ENCODE data around the gene UVSSA.

Gene UVSSA

GRCh38 chr4:1409079-1409478 is 62.1 kb downstream of the UVSSA start:
- DNase-seq (ENCODE audit: low read depth), result no peak

DNA sequence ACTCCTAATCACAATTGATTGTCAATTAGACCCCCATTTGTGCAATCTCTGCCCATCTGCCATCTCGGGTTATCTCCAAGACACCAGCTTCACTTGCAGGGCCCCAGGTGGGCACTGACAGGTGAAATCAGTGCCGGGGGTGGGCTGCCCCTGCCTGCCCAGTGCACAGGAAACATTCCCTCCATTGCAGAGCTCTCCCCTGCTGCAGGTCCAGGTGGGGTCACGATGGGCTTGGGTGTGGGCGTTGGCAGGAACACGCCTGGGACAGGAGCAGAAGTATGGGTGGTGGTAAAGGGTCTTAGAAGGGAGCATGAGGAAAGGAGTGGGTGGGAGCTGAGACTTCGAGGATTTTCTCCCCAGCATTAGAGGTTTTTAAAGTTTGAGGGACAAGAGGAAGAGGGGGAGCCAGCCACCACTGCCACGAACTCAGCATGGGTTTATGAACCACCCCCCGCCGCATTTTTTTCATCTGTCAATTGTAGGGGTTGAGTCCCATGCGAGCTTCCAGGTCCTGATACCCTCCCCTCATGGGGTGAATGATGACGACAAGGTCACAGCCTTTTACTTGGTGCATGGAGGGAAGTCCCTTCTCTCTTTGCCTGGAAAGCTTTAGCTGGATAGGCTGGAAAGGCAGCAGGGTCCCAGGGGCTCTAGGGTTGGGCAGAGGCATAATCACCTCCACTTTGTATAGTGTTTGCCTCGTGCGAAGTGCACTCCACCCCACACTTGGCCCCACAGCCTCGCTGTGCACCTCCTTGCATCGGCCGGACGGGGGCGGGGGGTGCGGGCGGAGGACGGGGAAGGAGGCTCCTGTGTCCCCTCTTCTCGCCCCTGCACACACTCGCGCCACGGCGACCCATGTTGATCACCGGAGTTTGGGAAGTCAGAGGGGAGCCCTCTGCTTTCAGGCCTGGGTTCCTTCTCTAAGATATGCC is 62.8 kb downstream of the UVSSA start:
- no peak for DNase-seq (ENCODE audit: low read depth)

- peak; percentile 20 for DNase-seq (ENCODE audit: low read depth)
These were observed 63.7 kb downstream of the UVSSA start for GRCh38 chr4:1410491-1411325.

DNA sequence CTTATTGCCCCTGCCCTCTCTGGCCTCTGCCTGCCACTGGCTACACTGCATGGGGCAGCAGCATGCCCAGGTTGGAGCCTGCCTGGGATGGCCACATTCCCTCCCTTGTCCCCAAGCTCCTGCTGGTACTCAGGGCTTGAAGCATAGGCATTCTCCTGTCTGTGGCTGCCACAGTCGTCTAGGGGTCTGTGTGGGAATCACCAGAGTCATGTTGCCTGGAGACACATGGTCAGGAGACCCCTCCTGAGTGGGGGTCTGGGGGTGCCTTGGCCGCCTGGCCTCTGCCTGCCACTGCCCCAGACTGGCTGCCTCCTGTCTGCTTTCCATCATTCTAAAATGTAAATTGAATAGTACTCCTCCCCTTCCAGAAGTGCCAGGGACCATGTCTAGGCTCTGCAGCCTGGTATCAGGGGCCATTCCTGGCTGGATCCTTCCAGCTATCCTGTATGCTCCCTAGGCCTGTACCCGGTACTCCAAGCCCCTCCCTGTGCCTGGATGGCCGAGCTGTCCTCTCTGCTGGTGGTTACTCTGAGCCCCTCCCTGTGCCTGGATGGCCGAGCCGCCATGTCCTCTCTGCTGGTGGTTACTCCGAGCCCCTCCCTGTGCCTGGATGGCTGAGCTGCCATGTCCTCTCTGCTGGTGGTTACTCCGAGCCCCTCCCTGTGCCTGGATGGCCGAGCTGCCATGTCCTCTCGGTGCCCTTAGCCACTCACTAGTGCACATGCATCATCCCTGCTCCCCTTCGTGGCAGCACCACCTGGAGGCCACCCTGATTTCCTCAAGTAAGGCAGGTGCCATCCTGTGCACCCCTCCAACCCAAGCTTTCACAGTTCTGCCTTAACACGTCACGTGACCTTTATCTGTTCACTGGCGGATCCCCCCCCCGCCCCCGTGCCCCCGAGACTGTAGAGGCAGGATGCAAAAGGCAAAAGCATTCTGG is 64.7 kb downstream of the UVSSA start:
- no peak for DNase-seq (ENCODE audit: low read depth)

- no peak for DNase-seq (ENCODE audit: low read depth)
These were observed 65.6 kb downstream of the UVSSA start for GRCh38 chr4:1412376-1413203.

GRCh38 chr4:1413204-1413663 is 66.2 kb downstream of the UVSSA start:
- DNase-seq (ENCODE audit: low read depth), result no peak

DNA sequence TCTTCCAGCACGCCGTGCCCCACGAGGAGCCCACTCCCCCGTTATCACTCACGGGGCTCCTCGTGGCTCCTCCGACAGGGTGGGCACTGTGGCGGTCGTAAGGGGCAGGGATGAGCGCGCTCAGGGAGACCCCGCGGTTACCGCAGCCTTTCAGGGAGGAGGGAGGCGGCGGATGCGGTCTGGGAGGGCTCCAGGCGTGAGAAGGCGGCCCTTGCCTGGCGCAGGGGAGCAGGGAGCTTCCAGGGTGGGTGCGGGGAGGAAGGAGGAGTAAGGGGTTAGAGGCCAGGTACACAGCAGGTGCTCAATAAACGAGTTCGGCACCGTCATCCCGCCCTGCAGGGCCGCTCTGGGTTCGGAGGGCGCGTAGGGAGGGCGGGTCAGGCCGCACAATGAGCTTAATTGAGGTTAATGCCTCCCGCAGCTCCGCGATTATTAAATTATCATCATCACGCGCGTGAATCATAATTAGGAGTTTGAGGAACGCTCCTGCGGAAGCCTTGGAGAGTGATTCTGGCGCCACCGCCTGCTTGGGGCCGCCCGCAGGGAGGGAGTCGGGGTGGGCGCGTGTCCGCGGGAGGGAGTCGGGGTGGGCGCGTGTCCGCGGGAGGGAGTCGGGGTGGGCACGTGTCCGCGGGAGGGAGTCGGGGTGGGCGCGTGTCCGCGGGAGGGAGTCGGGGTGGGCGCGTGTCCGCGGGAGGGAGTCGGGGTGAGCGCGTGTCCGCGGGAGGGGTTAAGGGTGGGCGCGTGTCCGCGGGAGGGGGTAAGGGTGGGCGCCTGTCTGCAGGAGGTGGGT is 66.9 kb downstream of the UVSSA start:
- no peak for DNase-seq (ENCODE audit: low read depth)

- no peak for DNase-seq (ENCODE audit: low read depth)
These were observed 68.0 kb downstream of the UVSSA start for GRCh38 chr4:1414831-1415680.

- no peak for DNase-seq (ENCODE audit: low read depth)
These were observed 68.6 kb downstream of the UVSSA start for GRCh38 chr4:1415681-1415981.

GRCh38 chr4:1416051-1416947 is 69.3 kb downstream of the UVSSA start:
- DNase-seq (ENCODE audit: low read depth), result no peak

- no peak for DNase-seq (ENCODE audit: low read depth)
These were observed 69.9 kb downstream of the UVSSA start for GRCh38 chr4:1416948-1417260.

GRCh38 chr4:1417522-1418390 is 70.7 kb downstream of the UVSSA start:
- no peak for DNase-seq (ENCODE audit: low read depth)

DNA sequence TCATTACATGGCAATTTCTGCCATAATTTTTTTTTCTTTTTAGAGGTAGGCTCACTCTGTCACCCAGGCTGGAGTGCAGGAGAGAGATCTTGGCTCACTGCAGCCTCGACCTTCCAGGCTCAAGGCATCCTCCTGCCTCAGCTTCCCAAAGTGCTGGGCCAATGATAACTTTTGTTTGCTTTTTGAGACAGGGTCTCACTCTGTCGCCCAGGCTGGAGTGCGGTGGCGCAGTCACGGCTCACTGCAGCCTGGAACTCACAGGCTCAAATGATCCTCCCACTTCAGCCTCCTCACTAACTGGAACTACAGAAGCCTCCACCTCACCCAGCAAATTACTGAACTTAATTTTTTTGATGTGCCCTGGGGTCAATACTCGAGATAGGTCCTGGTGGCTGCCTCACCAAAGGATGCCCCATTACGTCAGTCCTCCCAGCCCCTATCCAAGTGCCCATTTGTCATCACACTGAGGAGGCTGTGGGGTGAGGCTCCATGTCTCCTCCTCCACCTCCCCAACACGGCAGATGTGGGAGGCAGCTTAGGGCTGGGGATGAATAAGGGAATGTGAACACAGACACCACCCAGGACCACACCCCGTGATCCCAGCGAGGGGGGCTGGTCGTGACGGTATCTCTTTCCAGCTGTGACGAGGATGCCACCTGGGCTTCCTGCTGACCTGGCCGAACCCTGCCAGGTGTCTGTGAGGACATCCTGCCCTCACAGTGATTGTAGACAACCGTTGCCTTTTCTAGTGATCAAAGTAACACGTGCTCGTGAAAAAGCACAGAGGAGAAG is 71.7 kb downstream of the UVSSA start:
- DNase-seq (ENCODE audit: low read depth), result no peak

DNA sequence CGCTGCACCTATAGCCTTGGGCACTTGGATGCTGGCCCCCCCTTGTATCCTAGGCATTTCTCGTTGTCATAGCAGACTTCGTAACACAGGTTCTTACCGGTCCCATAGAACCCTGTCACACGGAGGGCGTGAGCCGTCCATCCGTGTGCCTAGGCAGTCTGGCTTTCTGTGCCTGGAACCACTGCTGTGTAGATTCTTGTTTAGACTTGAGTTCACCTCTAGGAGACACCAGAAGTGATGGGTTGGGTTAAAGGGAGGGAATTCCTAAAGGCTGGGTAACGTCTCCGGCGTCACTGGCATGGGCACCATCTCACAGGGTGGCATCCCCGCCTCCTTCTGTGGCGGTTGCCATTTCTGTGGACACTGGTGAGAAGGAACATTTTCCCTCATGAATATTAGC is 72.7 kb downstream of the UVSSA start:
- no peak for DNase-seq (ENCODE audit: low read depth)

- no peak for DNase-seq (ENCODE audit: low read depth)
These were observed 74.6 kb downstream of the UVSSA start for GRCh38 chr4:1421657-1422056.

- DNase-seq (ENCODE audit: low read depth), result no peak
These were observed 80.0 kb downstream of the UVSSA start for GRCh38 chr4:1427010-1427409.

All from activated T-cell treated with anti-CD3 and anti-CD28 coated beads for 24 hours (primary cell).